HepG2 (cell line): ENCODE measurements around the gene ENTPD2. TPM values are rescaled to one million over a fixed set of nuclear protein-coding genes. Genes with fewer than 3 reads are reported as not detected.

Source experiments
- CCDC6 ChIP-seq: sonication (generic); formaldehyde crosslinking; IDR thresholded peaks from 2 replicates; pipeline ENCODE4 v1.8.1; 2022; ENCODE audit warnings: mild to moderate bottlenecking, missing genetic modification reagents, moderate library complexity
- CSRNP1 ChIP-seq: sonication (generic); formaldehyde crosslinking; IDR thresholded peaks from 2 replicates; pipeline ENCODE4 v1.8.1; 2023; ENCODE audit warnings: mild to moderate bottlenecking, missing genetic modification reagents
- GTF3A ChIP-seq: sonication (generic); formaldehyde crosslinking; conservative IDR thresholded peaks from 2 replicates; pipeline ENCODE4 v1.4.0; 2020; ENCODE audit warnings: mild to moderate bottlenecking, missing genetic modification reagents
- ISL2 ChIP-seq: sonication (generic); formaldehyde crosslinking; IDR thresholded peaks from 2 replicates; pipeline ENCODE4 v1.5.0; 2020; ENCODE audit warnings: missing genetic modification reagents
- MYC ChIP-seq: sonication (generic); formaldehyde crosslinking; IDR thresholded peaks from 2 replicates; pipeline ENCODE4 v1.9.0; 2021; ENCODE audit warnings: missing genetic modification reagents, borderline replicate concordance
- SIN3A ChIP-seq: IDR thresholded peaks from 2 replicates; pipeline ENCODE4 v1.6.1; 2011; ENCODE audit warnings: low read depth, mild to moderate bottlenecking, control low read depth, low read length, borderline replicate concordance
- SMC3 ChIP-seq: IDR thresholded peaks from 2 replicates; pipeline ENCODE4 v1.6.1; 2011; ENCODE audit warnings: low read length, improper control_type of control experiment
- TFE3 ChIP-seq: IDR thresholded peaks from 2 replicates; pipeline ENCODE4 v1.6.1; 2016
- ZFP36L1 ChIP-seq: sonication (generic); formaldehyde crosslinking; IDR thresholded peaks from 2 replicates; pipeline ENCODE4 v1.8.0; 2022; ENCODE audit warnings: mild to moderate bottlenecking, missing genetic modification reagents, moderate library complexity
- polyA plus RNA-seq, 8 experiments: library from polyadenylated mRNA; depleted of rRNA in 3 of 8; stranded (reverse) in 7 of 8; unstranded in 1 of 8; fragments of >200 nt; fragmentation: Illumina TruSeq in 4 of 8; extraction: Trizol in 4 of 8; gene quantifications; 2 replicates each; pipeline versions ENCODE4 v1.2.1 to v1.2.3, GENCODE V29; 2011 to 2016; ENCODE audit warnings: low read depth in 4 of 8, missing spikeins in 1 of 8, mixed read lengths in 1 of 8; ENCODE audit not compliant: insufficient read depth in 1 of 8
- total RNA-seq, 5 experiments: library from RNA; depleted of rRNA; stranded (reverse); fragments of >200 nt; fragmentation: Illumina TruSeq; extraction: Trizol; gene quantifications; 2 replicates each; pipeline ENCODE4 v1.2.3, GENCODE V29; 2016; ENCODE audit warnings: low read depth in 1 of 5
- TF ChIP-seq, protein P1 (sequence below): sonication (generic); formaldehyde crosslinking; IDR thresholded peaks from 2 replicates; pipeline ENCODE4 v1.4.0; 2020; ENCODE audit warnings: missing genetic modification reagents
- TF ChIP-seq, protein P2 (sequence below): sonication (generic); formaldehyde crosslinking; conservative IDR thresholded peaks from 2 replicates; pipeline ENCODE4 v1.4.0; 2020; ENCODE audit warnings: missing genetic modification reagents
- TF ChIP-seq, protein P3 (sequence below): sonication (generic); formaldehyde crosslinking; IDR thresholded peaks from 2 replicates; pipeline ENCODE4 v1.9.0; 2021; ENCODE audit warnings: missing genetic modification reagents, borderline replicate concordance

ENTPD2 gene
- total and polyA plus RNA-seq, 2 of the 13 experiments (the other 11 are each of a cell fraction or from before 2014, with no cell fraction given) = 0.95 to 3.2 TPM

GRCh38 chr9:137070201-137070905 is 16.5 kb upstream of the ENTPD2 start, which contains the start of gene SAPCD2 (continued):
- TF ChIP-seq, protein P1, sequence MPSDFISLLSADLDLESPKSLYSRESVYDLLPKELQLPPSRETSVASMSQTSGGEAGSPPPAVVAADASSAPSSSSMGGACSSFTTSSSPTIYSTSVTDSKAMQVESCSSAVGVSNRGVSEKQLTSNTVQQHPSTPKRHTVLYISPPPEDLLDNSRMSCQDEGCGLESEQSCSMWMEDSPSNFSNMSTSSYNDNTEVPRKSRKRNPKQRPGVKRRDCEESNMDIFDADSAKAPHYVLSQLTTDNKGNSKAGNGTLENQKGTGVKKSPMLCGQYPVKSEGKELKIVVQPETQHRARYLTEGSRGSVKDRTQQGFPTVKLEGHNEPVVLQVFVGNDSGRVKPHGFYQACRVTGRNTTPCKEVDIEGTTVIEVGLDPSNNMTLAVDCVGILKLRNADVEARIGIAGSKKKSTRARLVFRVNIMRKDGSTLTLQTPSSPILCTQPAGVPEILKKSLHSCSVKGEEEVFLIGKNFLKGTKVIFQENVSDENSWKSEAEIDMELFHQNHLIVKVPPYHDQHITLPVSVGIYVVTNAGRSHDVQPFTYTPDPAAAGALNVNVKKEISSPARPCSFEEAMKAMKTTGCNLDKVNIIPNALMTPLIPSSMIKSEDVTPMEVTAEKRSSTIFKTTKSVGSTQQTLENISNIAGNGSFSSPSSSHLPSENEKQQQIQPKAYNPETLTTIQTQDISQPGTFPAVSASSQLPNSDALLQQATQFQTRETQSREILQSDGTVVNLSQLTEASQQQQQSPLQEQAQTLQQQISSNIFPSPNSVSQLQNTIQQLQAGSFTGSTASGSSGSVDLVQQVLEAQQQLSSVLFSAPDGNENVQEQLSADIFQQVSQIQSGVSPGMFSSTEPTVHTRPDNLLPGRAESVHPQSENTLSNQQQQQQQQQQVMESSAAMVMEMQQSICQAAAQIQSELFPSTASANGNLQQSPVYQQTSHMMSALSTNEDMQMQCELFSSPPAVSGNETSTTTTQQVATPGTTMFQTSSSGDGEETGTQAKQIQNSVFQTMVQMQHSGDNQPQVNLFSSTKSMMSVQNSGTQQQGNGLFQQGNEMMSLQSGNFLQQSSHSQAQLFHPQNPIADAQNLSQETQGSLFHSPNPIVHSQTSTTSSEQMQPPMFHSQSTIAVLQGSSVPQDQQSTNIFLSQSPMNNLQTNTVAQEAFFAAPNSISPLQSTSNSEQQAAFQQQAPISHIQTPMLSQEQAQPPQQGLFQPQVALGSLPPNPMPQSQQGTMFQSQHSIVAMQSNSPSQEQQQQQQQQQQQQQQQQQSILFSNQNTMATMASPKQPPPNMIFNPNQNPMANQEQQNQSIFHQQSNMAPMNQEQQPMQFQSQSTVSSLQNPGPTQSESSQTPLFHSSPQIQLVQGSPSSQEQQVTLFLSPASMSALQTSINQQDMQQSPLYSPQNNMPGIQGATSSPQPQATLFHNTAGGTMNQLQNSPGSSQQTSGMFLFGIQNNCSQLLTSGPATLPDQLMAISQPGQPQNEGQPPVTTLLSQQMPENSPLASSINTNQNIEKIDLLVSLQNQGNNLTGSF = no peak
- TF ChIP-seq GTF3A (0 out of 2 replicates have a peak, but pooled peaks have one; percentile 21), TFE3 (CRISPR knock-in tag) (0 out of 2 replicates have a peak, but pooled peaks have one; percentile 16), SIN3A (0 out of 2 replicates have a peak, but pooled peaks have one; percentile 67), MYC (CRISPR knock-in tag) (peak; percentile 53), CCDC6 (CRISPR knock-in tag) (peak; percentile 66), ISL2 (no peak), ZFP36L1 (CRISPR knock-in tag) (0 out of 2 replicates have a peak, but pooled peaks have one; percentile 42), SMC3 (no peak), CSRNP1 (CRISPR knock-in tag) (peak; percentile 12; the same call in 1 of the 2 replicates)
- TF ChIP-seq, protein P2, sequence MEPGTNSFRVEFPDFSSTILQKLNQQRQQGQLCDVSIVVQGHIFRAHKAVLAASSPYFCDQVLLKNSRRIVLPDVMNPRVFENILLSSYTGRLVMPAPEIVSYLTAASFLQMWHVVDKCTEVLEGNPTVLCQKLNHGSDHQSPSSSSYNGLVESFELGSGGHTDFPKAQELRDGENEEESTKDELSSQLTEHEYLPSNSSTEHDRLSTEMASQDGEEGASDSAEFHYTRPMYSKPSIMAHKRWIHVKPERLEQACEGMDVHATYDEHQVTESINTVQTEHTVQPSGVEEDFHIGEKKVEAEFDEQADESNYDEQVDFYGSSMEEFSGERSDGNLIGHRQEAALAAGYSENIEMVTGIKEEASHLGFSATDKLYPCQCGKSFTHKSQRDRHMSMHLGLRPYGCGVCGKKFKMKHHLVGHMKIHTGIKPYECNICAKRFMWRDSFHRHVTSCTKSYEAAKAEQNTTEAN (CRISPR knock-in tag) = peak; percentile 42; the same call in 1 of the 2 replicates
- TF ChIP-seq, protein P3, sequence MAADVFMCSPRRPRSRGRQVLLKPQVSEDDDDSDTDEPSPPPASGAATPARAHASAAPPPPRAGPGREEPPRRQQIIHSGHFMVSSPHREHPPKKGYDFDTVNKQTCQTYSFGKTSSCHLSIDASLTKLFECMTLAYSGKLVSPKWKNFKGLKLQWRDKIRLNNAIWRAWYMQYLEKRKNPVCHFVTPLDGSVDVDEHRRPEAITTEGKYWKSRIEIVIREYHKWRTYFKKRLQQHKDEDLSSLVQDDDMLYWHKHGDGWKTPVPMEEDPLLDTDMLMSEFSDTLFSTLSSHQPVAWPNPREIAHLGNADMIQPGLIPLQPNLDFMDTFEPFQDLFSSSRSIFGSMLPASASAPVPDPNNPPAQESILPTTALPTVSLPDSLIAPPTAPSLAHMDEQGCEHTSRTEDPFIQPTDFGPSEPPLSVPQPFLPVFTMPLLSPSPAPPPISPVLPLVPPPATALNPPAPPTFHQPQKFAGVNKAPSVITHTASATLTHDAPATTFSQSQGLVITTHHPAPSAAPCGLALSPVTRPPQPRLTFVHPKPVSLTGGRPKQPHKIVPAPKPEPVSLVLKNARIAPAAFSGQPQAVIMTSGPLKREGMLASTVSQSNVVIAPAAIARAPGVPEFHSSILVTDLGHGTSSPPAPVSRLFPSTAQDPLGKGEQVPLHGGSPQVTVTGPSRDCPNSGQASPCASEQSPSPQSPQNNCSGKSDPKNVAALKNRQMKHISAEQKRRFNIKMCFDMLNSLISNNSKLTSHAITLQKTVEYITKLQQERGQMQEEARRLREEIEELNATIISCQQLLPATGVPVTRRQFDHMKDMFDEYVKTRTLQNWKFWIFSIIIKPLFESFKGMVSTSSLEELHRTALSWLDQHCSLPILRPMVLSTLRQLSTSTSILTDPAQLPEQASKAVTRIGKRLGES (CRISPR knock-in tag) = no peak
